Measurements from ENCODE around the gene TENT4B.

DNA sequence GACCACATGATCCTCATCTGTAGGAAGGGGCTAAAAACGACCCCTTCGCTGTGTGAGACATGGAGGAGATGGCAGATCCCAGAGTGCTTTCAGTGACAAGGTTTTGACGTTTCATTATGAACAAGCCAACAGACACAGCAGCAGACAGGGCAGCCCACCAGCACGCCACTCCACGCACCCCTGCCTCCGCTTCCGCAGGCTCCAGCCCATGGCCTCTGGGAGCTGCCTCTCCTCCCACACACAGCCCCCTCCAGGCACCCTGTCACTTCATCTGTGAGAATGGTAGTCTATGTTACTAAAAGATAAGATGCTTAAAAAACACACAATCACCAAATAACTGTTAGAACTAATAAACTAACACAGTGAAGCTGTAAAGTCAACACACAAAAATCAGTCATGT lies 101.0 kb downstream of the TENT4B start:
- TF ChIP-seq, protein P1, sequence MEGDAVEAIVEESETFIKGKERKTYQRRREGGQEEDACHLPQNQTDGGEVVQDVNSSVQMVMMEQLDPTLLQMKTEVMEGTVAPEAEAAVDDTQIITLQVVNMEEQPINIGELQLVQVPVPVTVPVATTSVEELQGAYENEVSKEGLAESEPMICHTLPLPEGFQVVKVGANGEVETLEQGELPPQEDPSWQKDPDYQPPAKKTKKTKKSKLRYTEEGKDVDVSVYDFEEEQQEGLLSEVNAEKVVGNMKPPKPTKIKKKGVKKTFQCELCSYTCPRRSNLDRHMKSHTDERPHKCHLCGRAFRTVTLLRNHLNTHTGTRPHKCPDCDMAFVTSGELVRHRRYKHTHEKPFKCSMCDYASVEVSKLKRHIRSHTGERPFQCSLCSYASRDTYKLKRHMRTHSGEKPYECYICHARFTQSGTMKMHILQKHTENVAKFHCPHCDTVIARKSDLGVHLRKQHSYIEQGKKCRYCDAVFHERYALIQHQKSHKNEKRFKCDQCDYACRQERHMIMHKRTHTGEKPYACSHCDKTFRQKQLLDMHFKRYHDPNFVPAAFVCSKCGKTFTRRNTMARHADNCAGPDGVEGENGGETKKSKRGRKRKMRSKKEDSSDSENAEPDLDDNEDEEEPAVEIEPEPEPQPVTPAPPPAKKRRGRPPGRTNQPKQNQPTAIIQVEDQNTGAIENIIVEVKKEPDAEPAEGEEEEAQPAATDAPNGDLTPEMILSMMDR (IDR thresholded peaks at IDR 0.05; ENCODE audit: low read depth, low read length, poor library complexity, severe bottlenecking): no peak
- no peak for TF ChIP-seq EZH2phosphoT487 (IDR thresholded peaks at IDR 0.05; ENCODE audit: borderline replicate concordance, low read length)
